NCI-H2196 (cell line): ENCODE data around the gene TXN2.
A peak's percentile ranks its signal among the peaks of the same experiment; 100 is the strongest.

Experiments
- DNase-seq: peaks from one replicate; lab custom pipeline; 2025; ENCODE audit not compliant: unreplicated experiment; lab: John Stamatoyannopoulos, UW

The TXN2 gene

GRCh38 chr22:36486619-36487384, 5.4 kb upstream of the TXN2 start:
- DNase-seq: no peak

- peak; percentile 54 for DNase-seq
These were observed 473 bp downstream of the TXN2 start for GRCh38 chr22:36480941-36481392.

GRCh38 chr22:36478966-36479365, 2.5 kb downstream of the TXN2 start:
- DNase-seq: no peak

GRCh38 chr22:36475341-36475740, 6.1 kb downstream of the TXN2 start:
- DNase-seq: no peak

GRCh38 chr22:36472689-36473088, 8.8 kb downstream of the TXN2 start:
- no peak for DNase-seq

- DNase-seq: no peak
These were observed 10.1 kb downstream of the TXN2 start for GRCh38 chr22:36471341-36471821.

- no peak for DNase-seq
These were observed 10.5 kb downstream of the TXN2 start for GRCh38 chr22:36470994-36471331.

- DNase-seq: peak; percentile 62
These were observed 11.1 kb downstream of the TXN2 start for GRCh38 chr22:36470162-36470993.

GRCh38 chr22:36469094-36469710, 12.2 kb downstream of the TXN2 start:
- DNase-seq: no peak

GRCh38 chr22:36467946-36468345, 13.5 kb downstream of the TXN2 start:
- no peak for DNase-seq

GRCh38 chr22:36467042-36467810, 14.2 kb downstream of the TXN2 start:
- DNase-seq: no peak

GRCh38 chr22:36466258-36466657, 15.2 kb downstream of the TXN2 start:
- DNase-seq: no peak

GRCh38 chr22:36465232-36466021, 16.0 kb downstream of the TXN2 start:
- peak; percentile 78 for DNase-seq

GRCh38 chr22:36464715-36465231, 16.7 kb downstream of the TXN2 start:
- no peak for DNase-seq

GRCh38 chr22:36463783-36464184, 17.7 kb downstream of the TXN2 start:
- DNase-seq: no peak

GRCh38 chr22:36461665-36462649, 19.5 kb downstream of the TXN2 start:
- DNase-seq: peak; percentile 42

GRCh38 chr22:36460202-36460601, 21.2 kb downstream of the TXN2 start:
- DNase-seq: no peak

GRCh38 chr22:36457688-36458450, 23.6 kb downstream of the TXN2 start:
- DNase-seq: no peak
